Measurements from ENCODE around the gene SUSD6.

SUSD6 gene

GRCh38 chr14:69690042-69690441, 78.6 kb downstream of the SUSD6 start:
- H3K27ac ChIP-seq, result no peak overlapping the region
- TF ChIP-seq CTCF (conservative IDR thresholded peaks at IDR 0.05), result no peak

GRCh38 chr14:69692594-69692993, 81.2 kb downstream of the SUSD6 start:
- H3K27ac ChIP-seq, result no peak overlapping the region
- TF ChIP-seq CTCF (conservative IDR thresholded peaks at IDR 0.05), result no peak

GRCh38 chr14:69693145-69693544, 81.7 kb downstream of the SUSD6 start:
- H3K27ac ChIP-seq, result no peak overlapping the region
- no peak for TF ChIP-seq CTCF (conservative IDR thresholded peaks at IDR 0.05)

- H3K27ac ChIP-seq, result no peak overlapping the region; the same call in 1 of the 2 replicates
- TF ChIP-seq CTCF (conservative IDR thresholded peaks at IDR 0.05), result no peak
These were observed 82.7 kb downstream of the SUSD6 start for GRCh38 chr14:69693801-69694729.

GRCh38 chr14:69694730-69695281, 83.4 kb downstream of the SUSD6 start:
- H3K27ac ChIP-seq, result peak overlapping the region; percentile 77
- TF ChIP-seq CTCF (conservative IDR thresholded peaks at IDR 0.05), result no peak

GRCh38 chr14:69695322-69696203, 84.2 kb downstream of the SUSD6 start:
- H3K27ac ChIP-seq, result peak overlapping the region; percentile 77
- TF ChIP-seq CTCF (conservative IDR thresholded peaks at IDR 0.05), result no peak

- no peak for TF ChIP-seq CTCF (conservative IDR thresholded peaks at IDR 0.05)
- H3K27ac ChIP-seq, result peak overlapping the region; percentile 77
These were observed 84.8 kb downstream of the SUSD6 start for GRCh38 chr14:69696204-69696527.

All from VCaP (cell line).